OCI-LY3 (cell line): ENCODE results near the gene PDE5A.

ENCODE experiments used
- EZH2phosphoT487 ChIP-seq: fragments of 200-600 bp; shearing (Covaris generic); IDR thresholded peaks from 2 replicates; pipeline ENCODE4 v1.6.1; 2018; ENCODE audit warnings: antibody characterized with exemption, mixed run types, low read depth
- TF ChIP-seq, protein P1 (sequence below): fragments of 200-600, 300-600 bp; sonication (generic); IDR thresholded peaks from 2 replicates; pipeline ENCODE4 v1.5.1; 2014; ENCODE audit warnings: antibody characterized with exemption, low read length, low read depth

GRCh38 chr4:119656342-119656741, 27.7 kb upstream of the PDE5A start:
- TF ChIP-seq, protein P1, sequence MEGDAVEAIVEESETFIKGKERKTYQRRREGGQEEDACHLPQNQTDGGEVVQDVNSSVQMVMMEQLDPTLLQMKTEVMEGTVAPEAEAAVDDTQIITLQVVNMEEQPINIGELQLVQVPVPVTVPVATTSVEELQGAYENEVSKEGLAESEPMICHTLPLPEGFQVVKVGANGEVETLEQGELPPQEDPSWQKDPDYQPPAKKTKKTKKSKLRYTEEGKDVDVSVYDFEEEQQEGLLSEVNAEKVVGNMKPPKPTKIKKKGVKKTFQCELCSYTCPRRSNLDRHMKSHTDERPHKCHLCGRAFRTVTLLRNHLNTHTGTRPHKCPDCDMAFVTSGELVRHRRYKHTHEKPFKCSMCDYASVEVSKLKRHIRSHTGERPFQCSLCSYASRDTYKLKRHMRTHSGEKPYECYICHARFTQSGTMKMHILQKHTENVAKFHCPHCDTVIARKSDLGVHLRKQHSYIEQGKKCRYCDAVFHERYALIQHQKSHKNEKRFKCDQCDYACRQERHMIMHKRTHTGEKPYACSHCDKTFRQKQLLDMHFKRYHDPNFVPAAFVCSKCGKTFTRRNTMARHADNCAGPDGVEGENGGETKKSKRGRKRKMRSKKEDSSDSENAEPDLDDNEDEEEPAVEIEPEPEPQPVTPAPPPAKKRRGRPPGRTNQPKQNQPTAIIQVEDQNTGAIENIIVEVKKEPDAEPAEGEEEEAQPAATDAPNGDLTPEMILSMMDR: no peak
- no peak for TF ChIP-seq EZH2phosphoT487
